ENCODE measurements around the gene ISLR.

Gene ISLR

GRCh38 chr15:74212494-74212893, 39.0 kb downstream of the ISLR start:
- no peak for DNase-seq (ENCODE audit: low read depth)

GRCh38 chr15:74213858-74214284, 40.4 kb downstream of the ISLR start:
- DNase-seq (ENCODE audit: low read depth) = no peak

GRCh38 chr15:74214324-74215021, 41.0 kb downstream of the ISLR start:
- DNase-seq (ENCODE audit: low read depth) = no peak

GRCh38 chr15:74215958-74216357, 42.4 kb downstream of the ISLR start:
- no peak for DNase-seq (ENCODE audit: low read depth)

GRCh38 chr15:74216949-74217348, 43.4 kb downstream of the ISLR start:
- DNase-seq (ENCODE audit: low read depth) = no peak

GRCh38 chr15:74217907-74218885, 44.7 kb downstream of the ISLR start:
- no peak for DNase-seq (ENCODE audit: low read depth)

- no peak for DNase-seq (ENCODE audit: low read depth)
Measured at GRCh38 chr15:74220475-74221248, 47.2 kb downstream of the ISLR start.

GRCh38 chr15:74221399-74222239, 48.1 kb downstream of the ISLR start:
- DNase-seq (ENCODE audit: low read depth) = no peak

GRCh38 chr15:74222240-74223119, 49.0 kb downstream of the ISLR start:
- DNase-seq (ENCODE audit: low read depth) = no peak

- no peak for DNase-seq (ENCODE audit: low read depth)
Measured at GRCh38 chr15:74225928-74226327, 52.4 kb downstream of the ISLR start.
